GM21390 (cell line): ENCODE data around the gene NKRF.

ENCODE experiments used
- ATAC-seq: cut with Tn5 transposase; IDR thresholded peaks from one replicate; pipeline ENCODE4 v1.9.1; 2021; ENCODE audit not compliant: unreplicated experiment

Gene NKRF

DNA sequence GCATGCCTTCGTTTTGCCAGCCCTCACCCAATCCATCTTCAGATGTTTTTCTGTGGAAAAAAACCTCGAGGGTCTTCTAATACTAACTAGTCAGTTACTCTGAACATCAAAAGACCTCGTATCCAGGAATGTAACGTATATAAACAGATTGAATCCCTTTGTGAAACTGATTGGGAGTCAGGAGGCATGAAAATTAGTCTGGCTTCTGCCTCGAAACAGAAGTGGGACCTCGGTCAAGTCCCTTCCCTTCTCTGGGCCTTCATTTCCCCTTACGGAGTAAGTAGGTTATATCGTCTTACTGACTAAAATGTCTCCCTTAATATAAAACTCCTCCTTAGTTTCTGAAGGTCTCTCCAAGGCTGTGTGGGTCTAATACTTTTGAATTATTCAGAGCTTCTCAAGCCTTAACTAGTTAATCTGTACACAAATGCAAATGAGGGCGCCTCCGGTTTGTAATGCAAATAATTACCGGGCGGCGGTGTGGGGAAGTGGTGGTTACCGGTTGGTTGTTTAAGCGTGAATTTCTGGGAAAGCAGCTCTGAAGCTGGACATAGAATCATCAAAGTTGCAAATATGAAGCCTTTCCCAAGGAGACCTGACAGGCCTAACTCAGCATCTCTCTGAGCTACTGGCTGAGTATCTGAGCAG lies 11.4 kb upstream of the NKRF start:
- peak; percentile 47 for ATAC-seq

- no peak for ATAC-seq
These were observed 8.6 kb upstream of the NKRF start for GRCh38 chrX:119614776-119615175.

DNA sequence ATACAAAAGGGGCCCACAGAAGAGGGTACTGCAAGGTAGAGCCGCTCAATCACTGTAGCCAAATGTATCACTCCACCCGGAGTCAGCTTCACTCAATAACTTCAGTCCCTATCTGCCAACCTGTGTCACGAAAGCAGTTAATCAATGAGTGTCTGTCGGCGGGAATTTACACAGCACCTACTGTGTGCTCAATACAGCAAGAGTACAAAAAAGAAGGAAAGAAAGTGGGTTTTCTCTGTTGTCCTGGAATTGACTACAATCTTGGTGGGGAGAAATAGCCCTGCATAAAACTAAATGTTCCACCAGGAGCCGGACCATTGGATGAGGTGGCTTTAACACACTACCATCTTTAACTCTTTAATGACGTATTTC lies 780 bp upstream of the NKRF start:
- ATAC-seq, result no peak

DNA sequence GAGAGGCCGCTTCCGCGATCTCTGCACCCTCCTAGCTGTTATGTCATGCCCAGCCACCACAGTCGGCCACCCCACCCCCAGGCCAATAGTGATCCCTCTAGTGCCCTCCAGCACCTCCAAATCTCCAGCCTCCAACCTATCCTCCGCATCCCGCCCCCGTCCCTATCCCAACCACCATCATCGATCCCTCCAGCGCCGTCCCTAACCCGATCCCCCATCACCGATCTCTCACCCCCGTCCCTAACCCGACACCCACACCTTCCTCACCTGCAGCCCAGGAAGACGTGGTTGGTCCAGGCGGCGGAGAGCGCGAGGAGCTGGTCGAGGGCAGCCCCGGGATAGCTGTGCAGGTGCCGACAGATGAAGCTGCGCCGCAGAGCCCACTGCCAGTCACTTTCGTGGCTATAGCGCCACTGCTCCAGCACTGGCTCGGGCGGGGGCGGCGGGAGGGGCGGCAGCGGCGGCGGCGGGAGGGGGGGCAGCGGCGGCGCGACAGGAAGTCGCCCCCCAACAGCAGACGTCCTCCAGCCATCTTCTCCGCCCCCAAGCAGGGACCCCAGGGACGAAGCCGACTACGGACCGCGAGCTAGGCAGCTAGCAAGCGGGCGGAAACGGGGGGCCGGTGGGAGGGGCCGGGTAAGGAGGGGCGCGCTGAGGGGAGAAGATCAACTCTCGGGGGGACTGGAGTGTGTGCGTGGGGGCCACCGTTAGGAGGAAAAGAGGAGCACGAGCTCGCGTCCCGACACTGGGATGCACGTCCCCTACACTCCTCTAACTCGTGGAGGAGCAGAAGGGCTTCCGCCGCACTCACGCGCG lies 552 bp downstream of the NKRF start:
- ATAC-seq, result peak; percentile 36

DNA sequence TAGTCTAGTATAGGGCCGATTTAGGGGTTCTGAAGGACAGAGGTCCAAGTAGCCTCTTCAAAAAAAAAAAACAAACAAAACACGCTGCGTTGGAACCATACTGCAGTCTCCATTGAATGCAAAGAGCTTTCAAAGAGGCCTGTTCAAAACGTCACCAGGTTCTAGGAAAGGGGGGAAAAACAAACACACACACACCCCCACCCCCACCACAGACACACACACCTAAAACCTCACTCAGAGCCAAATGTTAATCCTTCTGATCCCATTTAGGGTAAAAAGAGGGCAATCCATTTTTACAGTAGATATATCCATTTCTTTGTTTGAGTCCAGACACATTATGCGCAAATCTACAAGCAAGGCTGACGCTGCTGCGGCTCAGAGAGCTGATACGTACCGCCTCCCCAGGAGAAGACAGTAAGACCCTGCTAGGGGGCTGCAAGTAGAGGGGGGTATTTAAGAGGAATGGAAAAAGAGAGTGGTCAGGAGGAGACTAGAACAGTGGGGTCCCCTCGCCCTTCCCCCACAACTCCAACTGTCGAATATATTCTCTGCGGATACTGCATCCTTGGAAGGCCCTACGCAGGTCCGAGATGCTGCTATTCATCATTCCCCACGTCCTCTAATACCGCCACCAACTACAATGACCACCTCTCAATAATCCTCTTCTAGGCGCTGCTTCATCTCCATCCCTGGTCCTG lies 1.3 kb downstream of the NKRF start:
- no peak for ATAC-seq

DNA sequence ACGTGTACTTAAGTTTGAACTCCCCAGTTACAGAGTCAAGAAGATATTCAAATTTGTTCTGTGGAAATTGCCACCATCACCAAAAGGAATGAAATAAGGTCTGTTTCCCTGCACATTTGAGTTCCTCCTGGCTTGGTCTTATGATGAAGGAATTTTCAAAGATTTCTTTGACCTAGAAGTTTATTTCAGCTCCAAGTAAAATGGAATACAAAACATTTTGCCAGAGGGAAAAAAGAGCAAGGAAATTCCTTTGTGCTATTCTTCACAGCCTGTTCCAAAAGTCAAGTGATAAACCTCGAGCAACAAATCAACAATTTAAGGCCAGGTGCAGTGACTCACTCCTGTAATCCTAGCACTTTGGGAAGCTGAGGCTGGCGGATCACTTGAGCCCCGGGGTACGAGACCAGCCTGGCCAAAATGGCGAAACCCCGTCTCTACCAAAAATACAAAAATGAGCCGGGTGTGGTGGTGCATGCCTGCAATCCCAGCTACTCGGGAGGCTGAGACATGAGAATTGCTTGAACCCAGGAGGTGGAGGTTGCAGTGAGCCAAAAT lies 3.4 kb downstream of the NKRF start:
- ATAC-seq, result no peak

DNA sequence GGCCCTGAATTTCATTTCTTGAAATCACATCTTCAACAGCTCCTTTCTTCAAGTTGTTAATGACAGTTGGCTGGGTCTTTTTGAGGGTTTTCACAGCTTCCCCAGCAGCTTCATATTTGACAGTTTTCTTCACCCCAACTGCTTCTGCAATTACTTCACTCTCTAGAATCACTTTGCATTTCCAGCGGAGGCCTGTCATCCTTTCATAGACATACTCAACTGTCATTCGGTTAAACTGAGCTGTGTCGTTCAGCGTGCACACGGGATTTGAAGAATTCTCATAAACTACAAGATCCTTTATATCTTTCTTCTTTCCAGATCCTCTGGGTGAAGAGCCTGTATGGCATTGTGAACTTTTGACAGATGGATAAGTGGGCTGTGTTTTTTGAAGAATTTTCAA lies 16.4 kb downstream of the NKRF start:
- ATAC-seq, result no peak

DNA sequence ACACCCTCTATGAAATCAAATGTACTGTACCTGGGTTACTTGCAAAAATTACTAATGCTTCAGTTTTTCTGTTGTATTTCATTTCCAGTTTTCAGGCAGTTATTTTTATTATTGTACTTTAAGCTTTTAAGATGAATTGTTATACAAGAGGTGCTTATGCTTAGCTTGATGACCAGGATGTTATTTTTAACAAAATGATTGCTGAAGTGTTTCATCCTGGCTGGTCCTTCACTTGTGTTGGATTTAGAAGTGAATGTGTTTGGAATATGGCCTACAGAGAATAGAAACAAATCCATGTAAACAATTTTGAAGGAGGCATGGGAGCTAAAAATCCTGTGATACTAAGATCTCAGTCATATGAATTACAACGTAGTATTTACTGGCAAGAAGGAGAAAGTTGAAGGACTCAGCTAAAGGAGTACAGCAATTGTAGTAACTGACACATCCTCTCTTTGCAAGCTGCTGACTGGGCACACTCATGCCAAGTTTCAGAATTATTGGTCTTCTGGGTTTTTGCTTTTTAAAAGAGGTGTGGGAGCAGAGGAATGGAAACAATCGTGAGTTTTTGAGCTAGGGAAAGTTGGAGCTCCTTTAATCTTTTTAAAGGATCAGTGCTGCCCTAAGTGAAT lies 22.7 kb downstream of the NKRF start:
- no peak for ATAC-seq

DNA sequence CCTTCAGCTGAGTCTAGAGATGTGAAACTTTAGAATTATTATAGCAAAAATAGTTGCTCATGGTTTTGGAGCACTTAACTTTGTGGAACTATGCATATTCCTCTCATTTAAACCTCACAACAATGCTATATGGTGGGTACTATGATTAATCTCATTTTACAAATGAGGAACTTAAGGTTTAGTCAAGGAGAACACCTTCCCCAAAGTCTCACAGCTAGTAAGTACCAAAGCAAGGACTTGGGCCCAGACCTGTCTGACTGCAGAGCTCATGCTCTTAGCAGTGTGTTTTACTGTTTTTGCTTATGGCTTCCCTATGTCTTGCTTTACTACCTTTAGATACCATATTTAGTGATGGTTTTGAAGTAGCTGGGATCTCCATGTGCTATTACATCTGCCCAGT lies 26.8 kb downstream of the NKRF start:
- no peak for ATAC-seq

DNA sequence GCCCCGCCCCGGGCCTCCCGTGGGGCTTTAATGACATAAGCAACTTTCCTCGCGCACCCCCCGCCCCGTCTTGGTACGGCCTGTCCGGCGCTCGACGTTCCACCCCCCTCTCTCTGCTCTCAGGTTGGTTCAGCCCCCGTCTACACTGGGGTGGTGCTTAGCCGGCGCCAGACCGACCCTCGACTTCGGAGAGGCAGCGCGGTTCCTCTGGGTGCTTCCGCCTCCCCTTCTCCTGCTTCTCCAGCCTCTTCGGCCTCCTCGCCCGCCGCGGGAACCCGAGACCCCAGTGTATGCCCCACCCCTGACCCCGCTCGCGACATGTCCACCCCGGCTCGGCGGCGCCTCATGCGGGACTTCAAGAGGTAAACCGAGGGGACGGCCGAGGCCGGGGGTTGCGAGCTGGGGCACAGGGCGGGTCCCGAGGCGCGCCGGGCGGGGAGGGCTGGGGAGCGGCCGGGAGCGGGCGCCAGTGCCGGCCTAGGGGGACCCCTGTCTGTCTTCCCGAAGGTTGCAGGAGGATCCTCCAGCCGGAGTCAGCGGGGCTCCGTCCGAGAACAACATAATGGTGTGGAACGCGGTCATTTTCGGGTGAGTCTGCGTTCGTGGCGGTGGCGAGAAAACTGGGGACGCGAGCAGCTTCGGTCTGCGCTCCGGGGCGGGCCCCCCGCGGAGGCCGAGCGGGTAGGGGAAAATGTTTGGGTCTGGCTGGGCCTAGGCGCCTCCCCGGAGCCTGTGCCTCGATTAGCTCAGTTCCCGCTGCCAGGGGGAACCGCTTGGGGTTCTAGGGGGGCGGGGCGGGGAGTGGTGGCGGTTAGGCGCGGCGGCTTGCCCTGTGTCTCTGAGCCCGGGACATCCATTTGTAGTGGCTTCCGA lies 31.6 kb downstream of the NKRF start, which contains the start of gene UBE2A:
Gene UBE2A, plus strand, starts transcription at position 170 of the 873 bp plus-strand sequence. Its CDS starts 149 bp downstream, at position 319.
- ATAC-seq, result peak; percentile 82

DNA sequence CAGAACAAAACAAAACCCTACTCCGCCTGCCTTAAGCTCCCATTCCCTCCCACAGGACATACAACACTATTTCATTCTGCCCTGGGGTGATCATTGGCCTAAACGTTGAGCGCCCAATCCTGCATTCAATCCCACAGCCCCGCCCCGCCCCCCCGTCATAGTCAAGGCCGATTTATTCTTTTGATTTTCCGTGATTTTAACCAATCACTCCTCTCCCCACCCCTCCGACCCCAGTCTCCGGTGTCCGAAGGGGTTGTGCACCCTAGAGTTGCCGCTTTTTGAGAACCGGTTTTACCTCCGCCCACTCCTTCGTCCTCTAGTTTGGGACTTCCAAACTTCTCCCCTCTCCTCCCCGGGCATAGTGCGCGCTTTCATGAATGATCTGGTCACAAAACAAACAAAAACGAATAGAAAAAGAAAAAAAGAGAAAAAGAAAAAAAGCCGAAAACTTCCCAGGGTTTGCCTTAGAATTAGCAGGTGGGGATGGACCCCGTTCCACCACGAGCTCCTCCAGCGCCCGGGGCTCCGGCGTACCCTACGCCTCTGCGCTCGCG lies 32.3 kb downstream of the NKRF start:
- ATAC-seq, result peak; percentile 77

GRCh38 chrX:119573222-119573621 lies 33.0 kb downstream of the NKRF start:
- no peak for ATAC-seq

- no peak for ATAC-seq
These were observed 35.8 kb downstream of the NKRF start for GRCh38 chrX:119570351-119570835.

DNA sequence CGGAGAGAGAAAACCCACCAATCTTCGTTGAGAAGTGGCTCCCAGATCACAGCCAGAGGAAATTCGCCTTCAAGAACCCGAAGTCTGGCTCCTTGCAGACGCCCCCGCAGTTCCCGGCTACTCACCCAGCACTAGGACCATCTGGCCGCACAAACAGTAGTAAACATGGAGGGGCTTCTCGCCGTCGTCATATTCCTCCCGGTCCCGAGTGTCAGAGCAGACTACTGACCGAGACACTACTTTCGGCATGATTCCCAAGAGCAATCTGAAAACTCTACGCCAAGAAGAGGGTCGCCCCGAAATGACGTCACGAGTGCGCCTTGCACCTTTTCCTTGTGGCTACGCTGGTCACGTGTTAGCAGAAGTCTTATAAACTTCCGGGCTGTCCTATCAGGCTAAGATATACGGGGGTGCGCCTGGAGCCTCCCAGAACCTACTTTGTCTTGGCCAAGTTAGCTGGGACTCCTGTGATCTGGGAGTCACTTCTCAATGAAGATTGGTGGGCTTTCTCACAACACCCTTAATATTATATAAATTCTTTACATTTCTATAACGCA lies 41.0 kb downstream of the NKRF start, which contains the start of gene STEEP1:
Gene STEEP1, minus strand, starts transcription at position 303 of the 557 bp plus-strand sequence. Its CDS starts 54 bp downstream, at position 249.
- peak; percentile 97 for ATAC-seq

- ATAC-seq, result no peak
These were observed 53.7 kb downstream of the NKRF start for GRCh38 chrX:119552508-119552907.

- no peak for ATAC-seq
These were observed 56.8 kb downstream of the NKRF start for GRCh38 chrX:119549327-119550016.

GRCh38 chrX:119541188-119541587 lies 65.0 kb downstream of the NKRF start:
- ATAC-seq, result no peak

GRCh38 chrX:119539872-119540271 lies 66.4 kb downstream of the NKRF start:
- no peak for ATAC-seq
